Stimulated activated CD8-positive, alpha-beta memory T cell treated with anti-CD3 and anti-CD28 coated beads, Interleukin-2, amount 100 ng/mL, for 48 hours (primary cell): ENCODE measurements around the gene ZBTB44.

Experiments used
- DNase-seq, 2 donors: peaks; one replicate each; pipeline ENCODE4 v3.0.0-alpha.2; 2020; ENCODE audit warnings: low read depth in 2 of 2

ZBTB44 gene

DNA sequence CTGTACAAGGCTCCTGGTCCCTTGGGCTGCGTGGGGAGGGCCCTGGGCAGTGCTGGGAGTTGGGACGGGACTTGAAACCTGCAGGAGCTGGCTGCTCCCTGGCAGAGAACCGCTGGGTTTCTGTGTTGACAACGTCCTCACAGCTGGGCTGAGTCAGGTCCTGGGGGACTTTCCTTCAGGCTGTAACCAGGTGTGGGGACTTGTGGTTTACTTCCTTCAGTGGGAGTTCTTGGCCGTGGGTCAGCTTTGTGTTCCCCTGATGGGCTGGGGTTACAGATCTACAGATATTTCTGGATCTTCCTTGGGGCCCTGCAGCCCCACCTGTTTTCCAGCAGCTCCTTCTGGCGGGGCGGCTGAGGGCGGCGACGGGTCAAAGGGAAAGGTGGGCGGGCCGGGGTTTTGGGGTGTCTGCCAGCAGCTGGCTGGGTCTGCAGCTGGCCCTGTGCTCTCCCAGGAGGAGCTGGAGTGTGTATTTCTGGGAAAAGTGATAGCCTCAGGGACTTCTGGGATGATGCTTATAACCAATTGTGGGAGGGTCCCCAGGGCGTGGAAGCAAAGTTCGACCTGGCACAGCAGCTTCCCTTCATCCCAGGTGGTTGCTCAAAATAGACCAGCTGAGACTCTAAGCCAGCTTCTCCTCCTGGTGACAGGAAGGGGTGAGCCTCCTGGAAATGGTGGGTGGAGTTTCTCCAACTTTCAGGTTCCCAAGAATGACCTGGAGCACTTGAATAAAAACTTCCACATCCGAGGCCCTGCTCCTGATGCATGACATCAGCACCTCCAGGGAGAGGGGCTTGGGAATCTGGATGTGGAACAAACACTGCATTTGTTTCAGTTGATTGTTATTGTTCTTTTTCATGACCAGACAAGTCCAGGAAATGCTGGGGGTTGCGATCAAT, 136.0 kb downstream of the ZBTB44 start:
- no peak for DNase-seq

DNA sequence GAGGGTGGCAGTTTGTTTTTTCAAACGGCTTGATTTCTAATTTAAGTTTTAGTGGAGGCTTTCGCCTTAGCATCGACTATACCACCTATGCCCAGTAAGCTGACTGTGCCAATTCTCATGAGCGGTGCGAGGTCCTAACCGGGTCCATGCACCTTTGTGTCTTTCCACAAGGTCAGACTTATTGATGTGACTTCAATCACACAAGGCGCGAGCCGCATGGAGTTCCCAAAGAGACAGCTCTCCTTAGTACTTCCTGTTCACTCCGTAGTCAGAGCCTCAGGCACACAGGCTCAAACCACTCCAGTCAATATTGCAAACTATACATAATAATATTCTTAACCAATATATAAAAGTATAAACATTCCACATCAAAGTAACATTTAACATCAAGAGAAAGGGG, 136.9 kb downstream of the ZBTB44 start:
- DNase-seq = no peak
